Loucy (cell line): ENCODE data around the gene FXYD6.

ENCODE experiments used
- H2AFZ ChIP-seq: fragments of 200-600 bp; sonication (generic); 2 replicates; pipeline ENCODE4 v1.6.0; 2016; ENCODE audit warnings: antibody characterized with exemption, mild to moderate bottlenecking, low read length, moderate library complexity
- H3F3A ChIP-seq: fragments of 200-600 bp; 2 replicates; pipeline ENCODE4 v1.6.0; 2016; ENCODE audit warnings: antibody characterized with exemption, low read depth, mild to moderate bottlenecking
- H3K27me3 ChIP-seq: fragments of 200-600 bp; sonication (generic); 2 replicates; pipeline ENCODE4 v1.6.1; 2014; ENCODE audit warnings: low read length, mild to moderate bottlenecking; ENCODE audit not compliant: insufficient read depth, poor library complexity, severe bottlenecking
- H3K36me3 ChIP-seq: fragments of 200-600 bp; sonication (generic); 2 replicates; pipeline ENCODE4 v1.6.1; 2016; ENCODE audit warnings: low read length; ENCODE audit not compliant: insufficient read depth
- H3K4me1 ChIP-seq: fragments of 200-600 bp; sonication (generic); 2 replicates; pipeline ENCODE4 v1.5.1; 2014; ENCODE audit warnings: low read length, mild to moderate bottlenecking; ENCODE audit not compliant: insufficient read depth, poor library complexity, severe bottlenecking
- H3K4me2 ChIP-seq: fragments of 200-600 bp; sonication (generic); 2 replicates; pipeline ENCODE4 v1.6.0; 2014; ENCODE audit warnings: antibody characterized with exemption, low read length, low read depth, mild to moderate bottlenecking; ENCODE audit not compliant: poor library complexity, severe bottlenecking
- H3K4me3 ChIP-seq: fragments of 200-600 bp; sonication (generic); 2 replicates; pipeline ENCODE4 v1.5.1; 2014; ENCODE audit warnings: low read length, mild to moderate bottlenecking, mixed read lengths; ENCODE audit not compliant: poor library complexity, severe bottlenecking
- H3K79me2 ChIP-seq: fragments of 200-600 bp; sonication (generic); 2 replicates; pipeline ENCODE4 v1.6.1; 2014; ENCODE audit warnings: low read length; ENCODE audit not compliant: insufficient read depth
- H3K9ac ChIP-seq: fragments of 200-600 bp; sonication (generic); 2 replicates; pipeline ENCODE4 v1.6.0; 2014; ENCODE audit warnings: mild to moderate bottlenecking, low read depth, low read length, moderate library complexity; ENCODE audit not compliant: poor library complexity, severe bottlenecking
- H3K9me2 ChIP-seq: fragments of 200-600 bp; sonication (generic); replicated peaks from 2 replicates; pipeline ENCODE4 v1.6.1; 2016; ENCODE audit warnings: low read depth, low read length, mixed read lengths
- H3K9me3 ChIP-seq: fragments of 200-600 bp; sonication (generic); 2 replicates; pipeline ENCODE4 v1.6.1; 2014; ENCODE audit warnings: mild to moderate bottlenecking, antibody characterized with exemption, low read length, low read depth; ENCODE audit not compliant: insufficient read depth
- H4K20me1 ChIP-seq: fragments of 200-600 bp; sonication (generic); 2 replicates; pipeline ENCODE4 v1.6.0; 2014; ENCODE audit warnings: antibody characterized with exemption, low read length, mild to moderate bottlenecking; ENCODE audit not compliant: insufficient read depth, poor library complexity, severe bottlenecking
- CTCF ChIP-seq: fragments of 200-600 bp; sonication (generic); conservative IDR thresholded peaks from 2 replicates; pipeline ENCODE4 v1.5.1; 2014; ENCODE audit warnings: mild to moderate bottlenecking, antibody characterized with exemption, low read length
- EZH2phosphoT487 ChIP-seq: fragments of 200-600 bp; IDR thresholded peaks from 2 replicates; pipeline ENCODE4 v1.6.1; 2018; ENCODE audit warnings: antibody characterized with exemption, mild to moderate bottlenecking, moderate library complexity, borderline replicate concordance

The FXYD6 gene

GRCh38 chr11:117809236-117810055, 67.0 kb downstream of the FXYD6 start:
- Histone ChIP-seq H3K9me3 (no peaks in the 10 kb centered on the region), H3K27me3 (no peaks in the 10 kb centered on the region), H3K36me3 (no peaks in the 10 kb centered on the region), H3K79me2 (no peaks in the 10 kb centered on the region), H2AFZ (no peak overlapping the region), H3F3A (no peaks in the 10 kb centered on the region), H3K4me3 (no peak overlapping the region), H3K9me2 (no peaks in the 10 kb centered on the region), H3K4me2 (no peak overlapping the region), H3K4me1 (peaks cover 4% of the 10 kb centered on the region), H4K20me1 (no peaks in the 10 kb centered on the region), H3K9ac (no peak overlapping the region)
- TF ChIP-seq CTCF (peak; percentile 48), EZH2phosphoT487 (no peak)

DNA sequence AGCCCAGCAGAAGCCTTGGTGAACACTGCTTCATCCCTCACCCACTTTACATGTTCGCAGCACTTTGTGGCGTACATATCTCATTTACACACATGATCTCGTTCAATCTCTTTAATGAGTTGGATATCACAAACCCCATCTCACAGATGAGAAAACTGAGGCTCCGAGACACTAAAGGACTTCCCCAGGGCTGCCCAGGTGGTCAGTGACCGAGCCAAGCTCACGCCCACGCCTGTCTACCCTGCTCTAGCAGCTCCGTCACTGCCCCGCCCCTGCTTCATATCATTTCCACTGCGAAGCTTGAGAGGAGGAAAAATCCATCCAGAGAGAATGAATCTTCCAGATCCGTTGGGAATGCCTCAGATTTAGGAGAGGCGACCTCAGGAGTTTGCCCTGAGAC, 67.7 kb downstream of the FXYD6 start:
- TF ChIP-seq CTCF, result no peak
- no peaks in the 10 kb centered on the region for H3K9me2 ChIP-seq
- H3K36me3 ChIP-seq, result no peaks in the 10 kb centered on the region
- H3K27me3 ChIP-seq, result no peaks in the 10 kb centered on the region
- H3K4me2 ChIP-seq, result no peak overlapping the region
- H4K20me1 ChIP-seq, result no peaks in the 10 kb centered on the region
- H3K9ac ChIP-seq, result no peak overlapping the region
- H3K4me3 ChIP-seq, result no peak overlapping the region
- no peak overlapping the region for H2AFZ ChIP-seq
- no peaks in the 10 kb centered on the region for H3F3A ChIP-seq
- H3K4me1 ChIP-seq, result no peaks in the 10 kb centered on the region
- H3K9me3 ChIP-seq, result no peaks in the 10 kb centered on the region
- H3K79me2 ChIP-seq, result no peaks in the 10 kb centered on the region

GRCh38 chr11:117807482-117808327, 68.8 kb downstream of the FXYD6 start:
- Histone ChIP-seq H3F3A (no peaks in the 10 kb centered on the region), H2AFZ (no peak overlapping the region), H3K4me1 (no peaks in the 10 kb centered on the region), H3K4me3 (no peak overlapping the region), H3K9me3 (no peaks in the 10 kb centered on the region), H3K9me2 (no peaks in the 10 kb centered on the region), H4K20me1 (no peaks in the 10 kb centered on the region), H3K36me3 (no peaks in the 10 kb centered on the region), H3K4me2 (no peak overlapping the region), H3K9ac (no peak overlapping the region), H3K79me2 (no peaks in the 10 kb centered on the region), H3K27me3 (no peaks in the 10 kb centered on the region)
- TF ChIP-seq CTCF (peak; percentile 97), EZH2phosphoT487 (no peak)
